ENCODE results near the gene EPG5.
A peak's percentile ranks its signal among the peaks of the same experiment; 100 is the strongest.

The EPG5 gene

DNA sequence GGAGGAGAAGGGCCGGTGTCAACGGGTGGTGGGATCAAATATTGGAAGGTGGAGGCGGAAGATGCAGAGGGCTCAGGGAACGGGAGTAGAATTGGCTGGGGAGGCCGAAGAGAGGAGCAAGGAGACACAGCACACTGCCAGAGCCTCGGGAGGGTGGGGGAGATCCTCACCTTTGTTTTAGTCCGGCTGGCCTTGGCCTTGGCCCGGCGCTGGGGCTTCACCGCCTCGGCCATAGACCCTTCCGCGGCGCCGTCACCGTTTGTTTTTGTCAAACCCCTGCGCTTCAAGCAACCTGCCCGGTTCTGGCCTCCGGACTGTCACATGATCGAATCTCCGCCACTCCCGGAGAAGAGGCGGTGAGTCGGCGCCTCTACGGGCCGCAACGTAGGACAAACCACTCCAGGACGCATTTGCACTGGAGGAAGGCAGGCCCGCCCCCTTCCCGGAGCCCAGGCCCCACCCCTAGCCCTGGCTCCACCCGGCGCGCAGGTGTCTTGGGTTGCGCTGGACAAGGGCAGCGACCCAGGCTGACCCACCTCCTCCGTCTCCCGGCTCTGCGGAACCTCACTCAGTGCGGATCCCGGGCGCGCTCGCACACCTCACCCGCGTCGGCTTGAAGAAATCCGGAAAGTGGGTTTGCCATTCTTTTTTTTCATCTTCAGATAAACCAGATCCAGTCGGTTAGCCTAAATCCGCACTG is at the start of gene EPG5:
Gene EPG5 (minus strand): TSS at position 323 of the 700 bp plus-strand sequence. CDS start 90 bp downstream, at position 233.
- peak; percentile 92 for DNase-seq

GRCh38 chr18:46013484-46014189 is 46.5 kb upstream of the EPG5 start:
- DNase-seq = no peak

GRCh38 chr18:46010676-46011075 is 43.5 kb upstream of the EPG5 start:
- DNase-seq = no peak

GRCh38 chr18:46010050-46010449 is 42.9 kb upstream of the EPG5 start:
- no peak for DNase-seq

GRCh38 chr18:46009125-46009840 is 42.2 kb upstream of the EPG5 start:
- no peak for DNase-seq

DNA sequence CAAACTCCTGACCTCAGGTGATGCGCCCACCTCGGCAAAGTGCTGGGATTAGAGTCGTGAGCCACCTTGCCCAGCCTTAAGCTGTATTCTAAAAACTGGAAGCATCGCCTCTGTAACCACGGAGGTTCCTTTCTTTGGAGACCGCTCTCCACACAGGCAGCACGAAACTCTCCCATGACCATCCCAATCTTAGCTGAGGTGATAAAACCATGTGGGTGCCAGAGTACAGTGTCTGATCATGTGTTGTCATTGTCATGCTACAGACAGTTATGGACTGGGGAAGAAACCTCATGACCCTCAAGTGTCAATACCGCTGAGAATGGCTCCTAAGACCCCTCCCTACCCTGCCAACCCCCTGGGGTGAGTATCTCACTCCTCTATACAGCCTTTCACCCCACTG is 41.4 kb upstream of the EPG5 start:
- DNase-seq = no peak

DNA sequence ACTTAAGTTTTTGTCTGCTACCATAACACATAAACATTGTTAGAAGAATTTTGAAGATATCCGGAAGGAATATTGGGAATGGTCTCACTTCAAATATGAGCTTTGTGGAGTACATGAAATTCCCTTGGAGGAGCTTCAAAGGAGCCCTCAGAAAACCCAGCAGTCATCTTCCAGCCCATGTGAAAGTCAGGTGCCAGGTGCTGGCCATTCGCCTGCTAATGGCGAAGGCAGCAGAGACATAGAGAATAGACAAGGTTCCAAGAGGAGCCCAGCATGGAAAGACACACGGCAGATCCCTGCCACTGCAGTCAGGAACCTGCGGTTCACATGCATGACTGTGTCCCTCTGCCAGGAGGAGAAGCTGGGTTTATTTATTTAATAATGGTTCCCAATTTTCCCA is 40.0 kb upstream of the EPG5 start:
- DNase-seq = no peak

- DNase-seq = no peak
These were observed 35.8 kb upstream of the EPG5 start for GRCh38 chr18:46002934-46003333.

DNA sequence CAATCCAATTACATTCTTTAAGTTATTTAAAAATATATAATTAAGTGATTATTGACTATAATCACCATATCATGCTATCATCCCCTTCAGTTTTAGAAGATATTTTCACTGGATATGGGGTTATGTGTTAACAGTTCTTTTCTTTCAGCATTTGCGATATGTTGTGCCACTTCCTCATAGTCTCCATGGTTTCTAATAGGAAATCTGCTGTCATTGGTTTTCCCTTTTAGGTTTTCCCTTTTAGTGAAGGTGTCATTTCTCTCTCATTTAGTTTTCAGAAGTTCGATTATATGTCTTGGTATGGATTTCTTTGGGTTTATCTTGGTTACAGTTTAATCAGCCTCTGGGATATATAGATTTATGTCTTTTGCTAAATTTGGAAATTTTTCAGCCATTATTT is 34.8 kb upstream of the EPG5 start:
- no peak for DNase-seq

DNA sequence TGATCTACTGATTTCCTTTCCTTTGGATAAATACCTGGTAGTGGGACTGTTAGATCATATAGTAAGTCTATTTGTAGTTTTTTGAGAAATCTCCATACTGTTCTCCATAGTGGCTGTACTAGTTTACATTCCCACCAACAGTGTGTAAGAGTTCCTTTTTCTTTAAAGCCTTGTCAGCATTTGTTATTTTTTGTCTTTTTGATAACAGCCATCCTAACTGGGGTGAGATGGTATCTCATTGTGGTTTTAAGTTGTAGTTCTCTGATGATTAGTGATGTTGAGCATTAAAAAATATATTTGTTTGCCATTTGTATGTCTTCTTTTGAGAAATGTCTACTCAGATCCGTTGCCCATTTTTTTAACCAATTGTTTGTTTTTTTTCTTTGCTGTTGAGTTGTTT is 33.9 kb upstream of the EPG5 start:
- no peak for DNase-seq

DNA sequence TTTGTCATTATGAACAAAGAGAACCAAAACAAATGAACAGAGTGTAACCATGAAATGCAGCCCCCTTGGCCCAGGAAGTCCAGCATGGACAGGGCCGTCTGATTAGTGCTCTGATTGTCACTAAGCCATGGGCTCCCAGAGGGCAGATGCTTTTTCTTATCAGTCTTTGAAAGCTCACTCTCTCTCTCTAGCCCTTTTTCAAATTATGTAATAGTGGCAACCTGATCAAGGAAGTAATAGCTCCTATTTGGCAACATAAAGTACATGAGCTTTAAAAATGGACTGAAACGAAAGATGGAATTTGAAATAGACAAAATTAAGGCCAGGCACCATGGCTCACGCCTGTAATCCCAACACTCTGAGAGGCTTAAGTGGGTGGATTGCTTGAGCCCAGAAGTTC is 32.4 kb upstream of the EPG5 start:
- DNase-seq = no peak

DNA sequence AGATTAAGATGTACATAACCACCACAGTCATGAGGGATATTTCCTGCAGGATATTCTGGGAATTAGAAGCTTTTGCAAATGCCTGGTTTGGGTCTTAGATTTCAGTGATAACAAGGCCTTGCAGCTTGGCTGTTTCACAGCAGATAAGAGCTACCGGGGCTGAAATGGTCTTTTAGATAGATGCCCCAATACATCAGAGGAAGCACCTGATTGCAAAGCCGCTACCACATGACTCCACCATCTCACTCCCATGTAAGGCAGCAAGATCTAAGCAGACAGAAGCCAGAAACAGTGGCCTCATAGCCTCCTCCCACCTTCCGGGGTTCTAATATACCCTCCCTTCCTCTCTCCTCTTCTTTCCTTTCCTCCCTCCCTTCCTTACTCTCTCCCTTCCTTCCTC is 31.1 kb upstream of the EPG5 start:
- no peak for DNase-seq

- no peak for DNase-seq
These were observed 30.6 kb upstream of the EPG5 start for GRCh38 chr18:45997700-45998151.

GRCh38 chr18:45995461-45995860 is 28.3 kb upstream of the EPG5 start:
- no peak for DNase-seq

GRCh38 chr18:45993438-45993837 is 26.3 kb upstream of the EPG5 start:
- peak; percentile 87 for DNase-seq

- peak; percentile 45 for DNase-seq
These were observed 25.4 kb upstream of the EPG5 start for GRCh38 chr18:45992527-45992926.

DNA sequence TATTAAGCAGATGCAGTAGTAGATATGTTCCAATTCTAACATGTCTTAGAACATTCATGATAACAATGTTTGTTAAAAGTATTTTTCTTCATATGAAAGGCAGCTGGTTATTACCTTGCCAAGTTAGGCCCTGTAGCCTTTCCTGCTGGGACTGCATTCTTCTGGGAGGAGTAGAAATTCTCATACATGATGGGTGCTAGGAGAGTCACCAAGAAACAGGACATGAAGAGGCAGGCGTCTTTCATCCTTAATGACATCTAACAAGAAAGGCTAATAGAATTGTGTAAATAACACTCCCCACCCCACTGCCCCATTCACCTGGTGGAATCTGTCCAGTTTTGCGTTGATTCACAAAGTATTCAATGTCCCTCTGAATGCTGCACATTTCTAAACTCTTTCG is 24.7 kb upstream of the EPG5 start:
- no peak for DNase-seq

- DNase-seq = no peak
These were observed 17.6 kb upstream of the EPG5 start for GRCh38 chr18:45984546-45985235.

GRCh38 chr18:45981821-45982220 is 14.7 kb upstream of the EPG5 start:
- DNase-seq = no peak

DNA sequence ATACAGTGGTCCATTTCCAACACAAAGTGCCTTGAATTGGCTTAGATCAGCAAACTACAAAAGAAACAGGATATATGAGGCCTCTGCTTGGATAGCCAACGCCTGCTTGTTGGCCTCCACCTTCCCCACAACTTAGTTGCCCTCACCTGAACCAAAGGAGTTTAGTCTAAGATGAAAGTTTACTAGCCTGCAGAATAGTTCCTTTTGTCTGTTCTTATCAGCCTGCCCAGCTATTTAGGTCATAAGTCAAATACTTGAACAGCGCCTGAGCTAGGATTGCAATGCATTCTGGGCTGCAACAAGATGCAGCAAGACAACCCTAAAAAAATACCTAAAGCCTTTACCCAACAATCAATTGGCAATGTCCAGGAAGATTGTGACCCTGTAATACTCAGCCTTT is 13.1 kb upstream of the EPG5 start:
- DNase-seq = no peak

- DNase-seq = no peak
These were observed 11.0 kb upstream of the EPG5 start for GRCh38 chr18:45978084-45978483.

GRCh38 chr18:45976974-45977373 is 9.8 kb upstream of the EPG5 start:
- no peak for DNase-seq

DNA sequence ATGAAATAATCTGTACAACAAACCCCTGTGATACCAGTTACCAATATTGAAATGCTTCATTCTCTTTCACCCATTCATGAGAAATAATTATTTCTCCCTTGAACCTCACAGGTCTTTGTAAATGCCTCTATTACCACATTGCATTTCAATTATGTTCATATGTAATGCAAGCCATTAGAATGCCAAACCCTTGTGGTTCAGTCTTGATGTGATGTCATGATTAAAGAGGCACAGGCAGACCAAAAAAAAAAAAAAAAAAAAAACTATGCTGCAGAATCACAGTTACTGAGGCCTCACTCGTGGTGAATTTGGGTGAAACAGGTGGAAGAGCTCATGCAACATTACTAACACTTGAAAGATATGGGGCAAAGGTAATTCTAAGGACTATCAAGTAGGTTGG is 9.4 kb upstream of the EPG5 start:
- DNase-seq = no peak

All from fibroblast of upper back skin (primary cell).